H9 (cell line): Measurements from ENCODE around the gene CNNM4. TPM values are rescaled to one million over a fixed set of nuclear protein-coding genes. Genes with fewer than 3 reads are reported as not detected.
A peak's percentile ranks its signal among the peaks of the same experiment; 100 is the strongest.

ENCODE experiments used
- DNase-seq: peaks from one replicate; pipeline ENCODE4 v3.0.0-alpha.2; 2017
- H2AFZ ChIP-seq: one replicate; pipeline ENCODE4 v1.6.1; 2013; ENCODE audit warnings: mild to moderate bottlenecking, low read length, control low read depth, moderate library complexity
- H2AK5ac ChIP-seq: 2 replicates; pipeline ENCODE4 v1.6.1; 2013; ENCODE audit warnings: low read length, control low read depth, mixed read lengths; ENCODE audit not compliant: insufficient read length
- H2BK120ac ChIP-seq: one replicate; pipeline ENCODE4 v1.6.1; 2013; ENCODE audit warnings: low read depth, mild to moderate bottlenecking, low read length, control low read depth, inconsistent platforms; ENCODE audit not compliant: poor library complexity, severe bottlenecking
- H2BK12ac ChIP-seq: 2 replicates; pipeline ENCODE4 v1.6.1; 2013; ENCODE audit warnings: low read length, control low read depth, mixed read lengths, low read depth; ENCODE audit not compliant: insufficient read length
- H2BK15ac ChIP-seq: 2 replicates; pipeline ENCODE4 v1.6.1; 2013; ENCODE audit warnings: low read depth, low read length, control low read depth
- H2BK20ac ChIP-seq: one replicate; pipeline ENCODE4 v1.6.1; 2013; ENCODE audit warnings: low read depth, mild to moderate bottlenecking, low read length, control low read depth, inconsistent platforms; ENCODE audit not compliant: poor library complexity, severe bottlenecking
- H2BK5ac ChIP-seq: 2 replicates; pipeline ENCODE4 v1.6.1; 2013; ENCODE audit warnings: low read length, control low read depth, mixed read lengths; ENCODE audit not compliant: insufficient read length
- H3K14ac ChIP-seq: 2 replicates; pipeline ENCODE4 v1.6.1; 2013; ENCODE audit warnings: low read length, control low read depth; ENCODE audit not compliant: insufficient read depth
- H3K18ac ChIP-seq: 2 replicates; pipeline ENCODE4 v1.6.1; 2013; ENCODE audit warnings: low read depth, mild to moderate bottlenecking, mixed read lengths, low read length, control low read depth; ENCODE audit not compliant: insufficient read length
- H3K23ac ChIP-seq: 2 replicates; pipeline ENCODE4 v1.6.1; 2013; ENCODE audit warnings: low read length, control low read depth, mixed read lengths, low read depth; ENCODE audit not compliant: insufficient read length
- H3K23me2 ChIP-seq: 2 replicates; pipeline ENCODE4 v1.6.1; 2013; ENCODE audit warnings: low read depth, mild to moderate bottlenecking, mixed read lengths, low read length, control low read depth; ENCODE audit not compliant: insufficient read length, poor library complexity, severe bottlenecking
- H3K27ac ChIP-seq: 2 replicates; pipeline ENCODE4 v1.5.1; 2013; ENCODE audit warnings: low read length, control low read depth, mixed read lengths, low read depth; ENCODE audit not compliant: insufficient read length
- H3K27me3 ChIP-seq: 2 replicates; pipeline ENCODE4 v1.6.1; 2013; ENCODE audit warnings: low read length, control low read depth, inconsistent platforms; ENCODE audit not compliant: insufficient read depth
- H3K4ac ChIP-seq: 2 replicates; pipeline ENCODE4 v1.6.1; 2013; ENCODE audit warnings: low read depth, mild to moderate bottlenecking, control low read depth, inconsistent platforms, low read length, moderate library complexity
- H3K4me1 ChIP-seq: 2 replicates; pipeline ENCODE4 v1.6.1; 2013; ENCODE audit warnings: low read length, control low read depth, inconsistent platforms; ENCODE audit not compliant: insufficient read depth
- H3K4me2 ChIP-seq: 2 replicates; pipeline ENCODE4 v1.6.1; 2013; ENCODE audit warnings: low read length, control low read depth, mixed read lengths; ENCODE audit not compliant: insufficient read length, insufficient read depth
- H3K56ac ChIP-seq: 2 replicates; pipeline ENCODE4 v1.6.1; 2013; ENCODE audit warnings: low read depth, mild to moderate bottlenecking, mixed read lengths, low read length, control low read depth; ENCODE audit not compliant: insufficient read length
- H3K79me1 ChIP-seq: 2 replicates; pipeline ENCODE4 v1.6.1; 2013; ENCODE audit warnings: low read depth, mild to moderate bottlenecking, moderate library complexity, low read length, control low read depth, inconsistent platforms; ENCODE audit not compliant: insufficient read depth, poor library complexity, severe bottlenecking
- H3K79me2 ChIP-seq: 2 replicates; pipeline ENCODE4 v1.6.1; 2013; ENCODE audit warnings: low read length, control low read depth, inconsistent platforms; ENCODE audit not compliant: insufficient read depth
- H3K9ac ChIP-seq: 2 replicates; pipeline ENCODE4 v1.6.1; 2013; ENCODE audit warnings: low read length, control low read depth, mixed read lengths; ENCODE audit not compliant: insufficient read length; ENCODE audit errors: extremely low read depth
- H3K9me3 ChIP-seq: one replicate; pipeline ENCODE4 v1.6.1; 2013; ENCODE audit warnings: low read depth, low read length, inconsistent platforms; ENCODE audit not compliant: control insufficient read depth
- H3T11ph ChIP-seq: one replicate; pipeline ENCODE4 v1.6.1; 2013; ENCODE audit warnings: mild to moderate bottlenecking, low read length, control low read depth, inconsistent platforms
- H4K20me1 ChIP-seq: one replicate; pipeline ENCODE4 v1.6.1; 2013; ENCODE audit not compliant: control insufficient read depth, insufficient read length, insufficient read depth
- H4K5ac ChIP-seq: 2 replicates; pipeline ENCODE4 v1.6.1; 2013; ENCODE audit warnings: low read depth, mild to moderate bottlenecking, mixed read lengths, low read length, control low read depth; ENCODE audit not compliant: insufficient read length
- H4K8ac ChIP-seq: replicated peaks from 2 replicates; pipeline ENCODE4 v1.6.1; 2013; ENCODE audit warnings: low read length, control low read depth, mixed read lengths, low read depth; ENCODE audit not compliant: insufficient read length
- H4K91ac ChIP-seq: 2 replicates; pipeline ENCODE4 v1.6.1; 2013; ENCODE audit warnings: low read depth, mild to moderate bottlenecking, moderate library complexity, mixed read lengths, low read length, control low read depth; ENCODE audit not compliant: insufficient read length
- H3K27ac Mint-ChIP-seq, 3 experiments: 2 replicates in 2 of 3; 3 replicates in 1 of 3; pipeline ENCODE4 v1.8.0; 2020 to 2021; ENCODE audit warnings: mixed read lengths in 3 of 3, mild to moderate bottlenecking in 1 of 3, moderate library complexity in 1 of 3
- H3K27me3 Mint-ChIP-seq: 2 replicates; pipeline ENCODE4 v1.8.0; 2021; ENCODE audit warnings: low read depth, mild to moderate bottlenecking, moderate library complexity, mixed read lengths
- H3K36me3 Mint-ChIP-seq, 3 experiments: 2 replicates in 2 of 3; 3 replicates in 1 of 3; pipeline ENCODE4 v1.8.0; 2020 to 2021; ENCODE audit warnings: low read depth in 3 of 3, mixed read lengths in 3 of 3; ENCODE audit not compliant: insufficient read depth in 1 of 3
- H3K4me1 Mint-ChIP-seq, 2 experiments: 2 replicates each; pipeline ENCODE4 v1.8.0; 2020; ENCODE audit warnings: mixed read lengths in 2 of 2
- H3K4me3 Mint-ChIP-seq, 2 experiments: 2 replicates in 1 of 2; 3 replicates in 1 of 2; pipeline ENCODE4 v1.8.0; 2020 to 2021; ENCODE audit warnings: mild to moderate bottlenecking in 2 of 2, mixed read lengths in 2 of 2, moderate library complexity in 1 of 2
- H3K9me3 Mint-ChIP-seq, 2 experiments: 2 replicates in 1 of 2; 3 replicates in 1 of 2; pipeline ENCODE4 v1.8.0; 2020; ENCODE audit warnings: mild to moderate bottlenecking in 2 of 2, mixed read lengths in 2 of 2, moderate library complexity in 1 of 2
- CTCF ChIP-seq: fragments of 200-600 bp; sonication (generic); conservative IDR thresholded peaks from 3 replicates; pipeline ENCODE4 v1.8.0; 2021; ENCODE audit warnings: antibody characterized with exemption, mild to moderate bottlenecking
- WGBS: extraction: QIAGEN DNeasy Blood & Tissue Kit; methylation state at CpG from one replicate; pipeline ENCODE4 v1.1.7; 2013; ENCODE audit warnings: missing lambda C conversion rate, low lambda C conversion rate, mixed read lengths; ENCODE audit not compliant: insufficient read length; ENCODE audit errors: extremely low coverage; 5-methylcytosine and 5-hydroxymethylcytosine counted together
- total RNA-seq: library from RNA; stranded (reverse); gene quantifications from 2 replicates; pipeline ENCODE4 v1.2.1, GENCODE V29; 2021

CNNM4 gene
- total RNA-seq, 1 experiment from 2014 or later: 8.5 TPM

- no peak overlapping the region for H3K4ac ChIP-seq
- no peak overlapping the region for H3K9ac ChIP-seq
- H4K91ac ChIP-seq: no peak overlapping the region
- no peak overlapping the region for H2BK20ac ChIP-seq
- H3K4me1 Mint-ChIP-seq: peaks cover 44 to 57% of the 10 kb centered on the region in 2 experiments
- no peak overlapping the region for H3K56ac ChIP-seq
- H3K36me3 Mint-ChIP-seq: peaks cover 0 to 6% (median 0%) of the 10 kb centered on the region in 3 experiments; a peak in 3 of 7 replicates
- H4K8ac ChIP-seq: no peak overlapping the region
- no peak overlapping the region for H2BK12ac ChIP-seq
- WGBS: no CpG with 5 or more reads among the region's 15 CpGs
- no peaks in the 10 kb centered on the region for H3K9me3 ChIP-seq
- H2BK120ac ChIP-seq: no peak overlapping the region
- H3K14ac ChIP-seq: no peak overlapping the region
- peak overlapping the region; percentile 63 for H3K4me2 ChIP-seq
- H3K79me1 ChIP-seq: no peaks in the 10 kb centered on the region
- no peak overlapping the region for H3K27ac ChIP-seq
- peaks cover 17% of the 10 kb centered on the region for H3K23me2 ChIP-seq
- H4K5ac ChIP-seq: no peak overlapping the region
- peak overlapping the region; percentile 13 to 91 (median 53); a peak in 3 of 7 replicates for H3K27ac Mint-ChIP-seq
- DNase-seq: peak; percentile 66
- H3K18ac ChIP-seq: no peak overlapping the region
- H4K20me1 ChIP-seq: no peaks in the 10 kb centered on the region
- H3T11ph ChIP-seq: no peak overlapping the region
- H3K27me3 Mint-ChIP-seq: peaks cover 19% of the 10 kb centered on the region
- peaks cover 8% of the 10 kb centered on the region; the same call in 1 of the 2 replicates for H3K4me1 ChIP-seq
- no peak overlapping the region for H2AK5ac ChIP-seq
- no peak overlapping the region for H2BK15ac ChIP-seq
- H3K79me2 ChIP-seq: no peaks in the 10 kb centered on the region
- peak overlapping the region; percentile 70 to 78 for H3K4me3 Mint-ChIP-seq
- H3K27me3 ChIP-seq: peaks cover 2% of the 10 kb centered on the region; the same call in 1 of the 2 replicates
- no peak overlapping the region for H2AFZ ChIP-seq
- H3K23ac ChIP-seq: no peak overlapping the region
- no peaks in the 10 kb centered on the region for H3K9me3 Mint-ChIP-seq
- no peak for TF ChIP-seq CTCF
- H2BK5ac ChIP-seq: no peak overlapping the region
Observed at GRCh38 chr2:96762529-96763311, 2.0 kb downstream of the CNNM4 start.
